Astrocyte of the cerebellum (primary cell): ENCODE results near the gene PKP4.
"Not testable (repeated sequence)": the region's sequence is repeated elsewhere in the genome, so short reads cannot be mapped to it uniquely, and the experiment has no call there.

Experiments
- DNase-seq: peaks from one replicate; pipeline ENCODE4 v3.0.0-alpha.2; 2011; ENCODE audit warnings: low read depth
- H3K4me3 ChIP-seq: 2 replicates; pipeline ENCODE4 v1.5.1; 2011; ENCODE audit warnings: mild to moderate bottlenecking, low read depth, low read length, moderate library complexity
- CTCF ChIP-seq: IDR thresholded peaks from 2 replicates; pipeline ENCODE4 v1.5.1; 2012; ENCODE audit warnings: low read length, low read depth, moderate library complexity, mild to moderate bottlenecking; ENCODE audit errors: missing control alignments
- in situ Hi-C: cut with HindIII; loops from 2 replicates; pipeline ENCODE4 v1.10.0; 2017; ENCODE audit warnings: low sequenced_read_pairs

Gene PKP4

GRCh38 chr2:158413581-158413980, 43.2 kb upstream of the PKP4 start:
- DNase-seq = no peak
- no peak overlapping the region for H3K4me3 ChIP-seq
- no peak for TF ChIP-seq CTCF
- in situ Hi-C loops = no loop called here

- no peak overlapping the region for H3K4me3 ChIP-seq
- TF ChIP-seq CTCF = no peak
- in situ Hi-C loops = no loop called here
- DNase-seq = peak; percentile 27
These were observed 42.2 kb upstream of the PKP4 start for GRCh38 chr2:158414538-158414937.

- no peak for DNase-seq
- TF ChIP-seq CTCF = no peak
- in situ Hi-C loops = no loop called here
- no peak overlapping the region for H3K4me3 ChIP-seq
These were observed 24.6 kb upstream of the PKP4 start for GRCh38 chr2:158432117-158432516.

GRCh38 chr2:158433716-158434115, 23.0 kb upstream of the PKP4 start:
- H3K4me3 ChIP-seq, DNase-seq, in situ Hi-C loops: not testable (repeated sequence)

GRCh38 chr2:158439062-158439461, 17.7 kb upstream of the PKP4 start:
- DNase-seq, H3K4me3 ChIP-seq, in situ Hi-C loops: not testable (repeated sequence)

GRCh38 chr2:158443606-158444005, 13.1 kb upstream of the PKP4 start:
- in situ Hi-C loops = no loop called here
- H3K4me3 ChIP-seq = no peak overlapping the region
- DNase-seq = no peak
- no peak for TF ChIP-seq CTCF

GRCh38 chr2:158457092-158457825, 507 bp downstream of the PKP4 start:
- no peak for DNase-seq
- TF ChIP-seq CTCF = no peak
- peak overlapping the region; percentile 79 for H3K4me3 ChIP-seq
- in situ Hi-C loops = no loop called here
